HG03460 (cell line): ENCODE measurements around the gene ZDHHC14.

Experiments used
- ATAC-seq: cut with Tn5 transposase; IDR thresholded peaks from one replicate; pipeline ENCODE4 v1.9.1; 2021; ENCODE audit not compliant: unreplicated experiment

ZDHHC14 gene

GRCh38 chr6:157513619-157514485 lies 132.9 kb downstream of the ZDHHC14 start:
- no peak for ATAC-seq

- ATAC-seq = no peak
These were observed 133.9 kb downstream of the ZDHHC14 start for GRCh38 chr6:157514659-157515496.

DNA sequence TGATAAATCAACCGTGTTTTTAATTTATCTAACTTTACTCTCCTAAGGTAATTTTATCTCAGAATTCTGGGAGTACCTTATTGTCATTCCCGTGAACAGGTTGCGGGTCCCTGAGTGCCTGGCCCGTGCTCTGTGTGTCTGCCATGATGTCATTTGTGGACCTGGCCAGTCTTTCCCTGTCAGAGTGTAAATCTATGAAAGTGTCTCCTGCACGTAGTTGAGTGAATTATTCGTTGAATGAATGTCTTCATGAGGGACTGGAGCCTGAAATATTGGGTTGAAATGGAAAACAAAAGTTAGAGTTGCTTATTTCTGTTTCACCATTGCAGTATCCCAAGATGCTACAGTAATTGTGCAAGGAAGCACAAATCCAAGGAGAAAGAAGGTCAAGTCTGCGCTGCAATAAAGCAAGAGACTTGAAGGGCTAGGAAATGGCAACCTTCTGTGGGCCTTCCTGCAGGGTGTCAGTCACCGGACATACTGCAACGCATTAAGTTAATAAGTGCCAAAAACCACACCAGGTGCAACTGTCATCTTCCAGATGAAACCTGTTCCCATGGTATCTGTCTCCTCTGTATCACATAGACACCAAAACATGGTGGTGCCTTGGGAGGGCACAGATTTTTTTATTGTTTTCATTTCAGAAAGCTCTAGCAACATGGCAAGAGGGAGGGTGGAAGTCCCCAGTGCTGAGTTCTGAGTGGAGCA lies 135.5 kb downstream of the ZDHHC14 start:
- no peak for ATAC-seq

- ATAC-seq = no peak
These were observed 136.8 kb downstream of the ZDHHC14 start for GRCh38 chr6:157517601-157518359.

- ATAC-seq = no peak
These were observed 137.6 kb downstream of the ZDHHC14 start for GRCh38 chr6:157518397-157519250.

GRCh38 chr6:157519255-157520116 lies 138.5 kb downstream of the ZDHHC14 start:
- no peak for ATAC-seq

GRCh38 chr6:157520117-157520406 lies 139.1 kb downstream of the ZDHHC14 start:
- no peak for ATAC-seq

DNA sequence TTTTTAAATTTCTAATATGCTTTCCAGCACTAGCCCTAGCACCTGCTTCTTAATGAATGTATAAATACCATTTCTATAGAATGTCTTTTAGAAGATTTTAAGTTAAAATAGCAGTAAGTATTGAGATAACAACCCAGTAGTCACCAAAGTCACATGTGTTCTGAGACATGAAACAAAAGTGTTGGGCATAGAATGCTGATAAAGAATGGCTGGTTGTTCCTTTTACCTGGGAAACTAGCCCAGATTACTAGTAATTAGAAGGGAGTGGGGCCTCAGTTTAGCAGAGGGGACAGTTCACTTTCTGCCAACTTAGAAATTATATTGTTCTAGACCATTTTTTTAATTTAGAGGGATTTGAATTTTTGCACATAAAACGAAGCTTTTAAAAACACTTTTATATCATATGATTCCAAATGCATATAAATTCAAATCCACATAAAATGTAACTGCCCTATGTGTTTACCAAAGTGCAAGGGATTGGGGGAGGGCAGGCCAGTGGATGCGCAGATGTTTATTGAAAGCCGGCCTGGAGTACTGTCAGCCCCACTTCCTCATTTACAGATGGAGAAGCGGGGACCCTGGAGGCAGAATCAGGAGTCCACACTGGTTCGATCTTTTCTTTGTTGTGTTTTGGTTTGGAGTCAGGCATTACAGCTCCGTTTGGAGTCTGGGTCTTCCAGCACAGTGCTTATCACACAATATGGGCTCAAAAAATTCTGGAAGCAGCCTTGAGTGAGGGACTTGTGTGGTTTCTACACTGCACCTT lies 139.8 kb downstream of the ZDHHC14 start:
- ATAC-seq = no peak

GRCh38 chr6:157521362-157522335 lies 140.7 kb downstream of the ZDHHC14 start:
- no peak for ATAC-seq

DNA sequence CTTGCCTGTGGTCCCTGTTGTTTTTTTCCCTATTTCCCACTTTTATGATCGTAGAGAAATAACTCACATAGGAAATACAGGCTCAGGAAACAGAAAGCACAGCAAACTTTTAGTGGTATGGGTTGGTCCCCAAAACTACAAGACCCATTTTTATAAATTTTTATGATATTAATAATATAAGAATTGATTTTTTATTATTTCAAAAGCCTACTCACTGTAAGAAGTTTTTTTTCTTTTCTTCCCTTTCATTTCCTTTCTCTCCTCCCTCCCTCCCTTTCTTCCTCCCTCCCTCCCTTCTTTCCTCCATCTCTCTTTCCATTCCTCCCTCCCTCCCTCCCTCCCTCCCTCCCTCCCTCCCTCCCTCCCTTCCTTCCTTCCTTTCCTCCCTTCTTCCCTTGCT lies 141.5 kb downstream of the ZDHHC14 start:
- no peak for ATAC-seq

GRCh38 chr6:157524735-157525134 lies 143.7 kb downstream of the ZDHHC14 start:
- ATAC-seq = no peak

GRCh38 chr6:157525292-157525889 lies 144.4 kb downstream of the ZDHHC14 start:
- ATAC-seq = no peak

GRCh38 chr6:157525918-157526425 lies 145.0 kb downstream of the ZDHHC14 start:
- ATAC-seq = no peak

DNA sequence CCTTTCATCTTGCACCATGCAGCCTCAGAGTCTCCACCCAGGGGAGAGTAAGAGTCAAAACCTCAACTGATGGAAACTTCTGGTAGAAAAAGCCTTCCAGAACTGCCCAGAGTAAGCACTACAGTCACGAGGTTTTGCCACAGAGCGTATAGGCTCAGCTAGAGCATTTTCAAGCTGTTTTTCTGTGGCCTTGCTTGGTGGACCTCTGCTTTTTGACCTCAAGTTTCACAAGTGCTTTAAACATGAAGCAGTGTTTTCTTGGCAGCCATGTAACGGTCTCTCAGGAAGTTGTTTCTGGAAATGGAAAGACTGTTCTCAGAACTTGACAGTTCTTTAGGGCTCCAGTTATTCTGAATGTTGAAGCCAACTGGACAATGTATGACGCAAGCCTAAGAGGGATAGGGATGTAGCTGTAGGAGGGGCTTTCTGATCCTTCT lies 146.5 kb downstream of the ZDHHC14 start:
- peak; percentile 80 for ATAC-seq

- ATAC-seq = no peak
These were observed 148.1 kb downstream of the ZDHHC14 start for GRCh38 chr6:157528931-157529653.

DNA sequence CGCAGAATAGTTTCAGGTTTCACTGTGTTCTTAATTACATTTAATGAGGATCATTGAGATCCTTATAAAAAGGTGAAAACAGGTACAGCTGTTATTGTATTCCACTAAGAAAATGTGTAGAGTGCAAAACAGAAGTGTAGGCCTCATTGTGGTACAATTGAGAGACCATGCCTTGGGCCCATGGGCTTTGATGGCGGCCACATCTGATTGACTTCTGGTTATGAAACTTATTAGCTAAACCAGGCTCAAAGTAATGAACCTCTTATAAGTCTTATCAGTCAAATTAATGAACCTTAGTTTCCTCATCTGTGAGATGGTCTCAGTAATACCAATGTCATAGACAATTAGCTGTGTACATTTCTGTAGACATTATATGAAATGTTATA lies 148.7 kb downstream of the ZDHHC14 start:
- ATAC-seq = no peak
